SK-N-SH treated with all-trans-retinoic acid at 6 μM for 48 hours (cell line): ENCODE results near the gene FTCD.

Experiments used
- ATAC-seq: fragments of 200-7000 bp; cut with Tn5 transposase; 3 replicates; pipeline ENCODE4 v1.9.1; 2020; ENCODE audit warnings: mild to moderate bottlenecking, moderate library complexity
- ARNTL ChIP-seq: fragments of 450-650 bp; formaldehyde crosslinking; IDR thresholded peaks from 2 replicates; pipeline ENCODE4 v1.5.0; 2020; ENCODE audit warnings: low read depth, mild to moderate bottlenecking, moderate library complexity, borderline replicate concordance
- CREB5 ChIP-seq: fragments of 250-450 bp; sonication (Bioruptor Pico); IDR thresholded peaks from 2 replicates; pipeline ENCODE4 v1.5.1; 2020; ENCODE audit warnings: low read depth, mild to moderate bottlenecking, moderate library complexity
- CSDC2 ChIP-seq: fragments of 250-450 bp; sonication (Bioruptor Pico); IDR thresholded peaks from 2 replicates; pipeline ENCODE4 v1.5.0; 2020; ENCODE audit warnings: mild to moderate bottlenecking, moderate library complexity
- CSRNP3 ChIP-seq: fragments of 250-450 bp; sonication (Bioruptor Pico); IDR thresholded peaks from 2 replicates; pipeline ENCODE4 v1.5.1; 2021; ENCODE audit warnings: mild to moderate bottlenecking, moderate library complexity
- ESRRG ChIP-seq: fragments of 250-450 bp; sonication (Bioruptor Pico); IDR thresholded peaks from 2 replicates; pipeline ENCODE4 v1.6.1; 2021; ENCODE audit warnings: mild to moderate bottlenecking
- GLIS3 ChIP-seq: fragments of 250-450 bp; sonication (Bioruptor Pico); IDR thresholded peaks from 2 replicates; pipeline ENCODE4 v1.5.0; 2020; ENCODE audit warnings: mild to moderate bottlenecking, moderate library complexity
- ISL1 ChIP-seq: fragments of 250-450 bp; sonication (Bioruptor Pico); IDR thresholded peaks from 2 replicates; pipeline ENCODE4 v2.1.2; 2022; ENCODE audit warnings: mild to moderate bottlenecking, moderate library complexity
- OSR1 ChIP-seq: fragments of 250-450 bp; sonication (Bioruptor Pico); IDR thresholded peaks from 2 replicates; pipeline ENCODE4 v1.8.0; 2022; ENCODE audit warnings: moderate library complexity, mild to moderate bottlenecking, inconsistent platforms
- PATZ1 ChIP-seq: fragments of 250-450 bp; sonication (Bioruptor Pico); IDR thresholded peaks from 2 replicates; pipeline ENCODE4 v1.8.0; 2020; ENCODE audit warnings: mild to moderate bottlenecking, moderate library complexity, borderline replicate concordance
- PPARA ChIP-seq: fragments of 250-450 bp; sonication (Bioruptor Pico); IDR thresholded peaks from 2 replicates; pipeline ENCODE4 v1.5.0; 2020; ENCODE audit warnings: mild to moderate bottlenecking, borderline replicate concordance
- RARB ChIP-seq: fragments of 250-450 bp; sonication (Bioruptor Pico); IDR thresholded peaks from 2 replicates; pipeline ENCODE4 v1.8.0; 2021; ENCODE audit warnings: mild to moderate bottlenecking, moderate library complexity
- SNAI2 ChIP-seq: fragments of 250-450 bp; sonication (Bioruptor Pico); IDR thresholded peaks from 2 replicates; pipeline ENCODE4 v1.5.0; 2020; ENCODE audit warnings: mild to moderate bottlenecking, moderate library complexity
- TCF4 ChIP-seq: fragments of 250-450 bp; sonication (Bioruptor Pico); IDR thresholded peaks from 2 replicates; pipeline ENCODE4 v1.8.0; 2021; ENCODE audit warnings: mild to moderate bottlenecking, moderate library complexity, borderline replicate concordance
- TOX ChIP-seq: fragments of 250-450 bp; sonication (Bioruptor Pico); IDR thresholded peaks from 2 replicates; pipeline ENCODE4 v1.8.0; 2021; ENCODE audit warnings: mild to moderate bottlenecking, moderate library complexity, borderline replicate concordance
- TSHZ2 ChIP-seq: fragments of 250-450 bp; sonication (Bioruptor Pico); IDR thresholded peaks from 2 replicates; pipeline ENCODE4 v1.5.0; 2020; ENCODE audit warnings: mild to moderate bottlenecking, moderate library complexity
- ZC3H10 ChIP-seq: fragments of 250-450 bp; sonication (Bioruptor Pico); IDR thresholded peaks from 2 replicates; pipeline ENCODE4 v1.5.1; 2021; ENCODE audit warnings: mild to moderate bottlenecking, moderate library complexity
- ZFP3 ChIP-seq: fragments of 250-450 bp; sonication (Bioruptor Pico); IDR thresholded peaks from 2 replicates; pipeline ENCODE4 v1.5.0; 2020; ENCODE audit warnings: mild to moderate bottlenecking, moderate library complexity
- ZFP30 ChIP-seq: fragments of 450-650 bp; formaldehyde crosslinking; IDR thresholded peaks from 2 replicates; pipeline ENCODE4 v1.5.0; 2022; ENCODE audit warnings: mild to moderate bottlenecking, moderate library complexity
- ZNF565 ChIP-seq: fragments of 450-650 bp; formaldehyde crosslinking; conservative IDR thresholded peaks from 2 replicates; pipeline ENCODE4 v1.5.0; 2020; ENCODE audit warnings: low read depth, mild to moderate bottlenecking, moderate library complexity
- ZNF8 ChIP-seq: fragments of 450-650 bp; formaldehyde crosslinking; IDR thresholded peaks from 2 replicates; pipeline ENCODE4 v1.5.0; 2020; ENCODE audit warnings: mild to moderate bottlenecking, moderate library complexity

FTCD gene

GRCh38 chr21:46089285-46089684 is 66.1 kb downstream of the FTCD start:
- no peak for ATAC-seq
- TF ChIP-seq GLIS3 (CRISPR knock-in tag) (no peak), CREB5 (CRISPR knock-in tag) (no peak), ISL1 (CRISPR knock-in tag) (no peak), CSDC2 (CRISPR knock-in tag) (no peak), TCF4 (no peak), ZFP3 (no peak), TOX (no peak), TSHZ2 (CRISPR knock-in tag) (no peak), PPARA (CRISPR knock-in tag) (no peak), ZNF8 (CRISPR knock-in tag) (no peak), ZC3H10 (no peak), ZNF565 (CRISPR knock-in tag) (no peak), ZFP30 (CRISPR knock-in tag) (no peak), CSRNP3 (no peak), SNAI2 (no peak)

GRCh38 chr21:46088189-46088588 is 67.2 kb downstream of the FTCD start:
- ATAC-seq, result no peak

GRCh38 chr21:46087641-46088040 is 67.7 kb downstream of the FTCD start:
- TF ChIP-seq ARNTL (CRISPR knock-in tag), result no peak
- TF ChIP-seq ESRRG, result no peak
- no peak for TF ChIP-seq OSR1
- no peak for TF ChIP-seq CSDC2 (CRISPR knock-in tag)
- TF ChIP-seq ZFP30 (CRISPR knock-in tag), result no peak
- TF ChIP-seq CSRNP3, result no peak
- TF ChIP-seq ZFP3, result no peak
- no peak for TF ChIP-seq GLIS3 (CRISPR knock-in tag)
- TF ChIP-seq TOX, result no peak
- TF ChIP-seq ZNF8 (CRISPR knock-in tag), result no peak
- no peak for TF ChIP-seq ZNF565 (CRISPR knock-in tag)
- TF ChIP-seq TSHZ2 (CRISPR knock-in tag), result no peak
- TF ChIP-seq ISL1 (CRISPR knock-in tag), result no peak
- no peak for TF ChIP-seq RARB (CRISPR knock-in tag)
- no peak for TF ChIP-seq PPARA (CRISPR knock-in tag)
- no peak for ATAC-seq

More at GRCh38 chr21:46088189-46088588, 67.2 kb downstream of the FTCD start:
- no peak for TF ChIP-seq PPARA (CRISPR knock-in tag)
- no peak for TF ChIP-seq PATZ1 (CRISPR knock-in tag)
- no peak for TF ChIP-seq ZFP3
- no peak for TF ChIP-seq OSR1
- TF ChIP-seq RARB (CRISPR knock-in tag), result no peak
- no peak for TF ChIP-seq SNAI2
